KBM-7 (cell line): ENCODE measurements around the gene CHSY1.
"Not testable (repeated sequence)": the region's sequence is repeated elsewhere in the genome, so short reads cannot be mapped to it uniquely, and the experiment has no call there.

ENCODE experiments used
- DNase-seq: peaks from one replicate; pipeline ENCODE4 v3.0.0-alpha.2; 2015
- in situ Hi-C: fragments of 300-500 bp; cut with MboI; formaldehyde crosslinking; loops from 2 replicates; pipeline ENCODE4 v1.14.3; 2020; ENCODE audit warnings: low sequenced_read_pairs, low pct_unique_long_range_greater_than_20kb, mixed read lengths

CHSY1 gene

GRCh38 chr15:101132390-101133180 is 119.3 kb downstream of the CHSY1 start:
- in situ Hi-C loops = no loop called here

GRCh38 chr15:101131489-101132389 is 120.1 kb downstream of the CHSY1 start:
- no peak for DNase-seq
- in situ Hi-C loops = no loop called here

More at GRCh38 chr15:101132390-101133180, 119.3 kb downstream of the CHSY1 start:
- DNase-seq = no peak

GRCh38 chr15:101129851-101130380 is 121.9 kb downstream of the CHSY1 start:
- no peak for DNase-seq
- in situ Hi-C loops = no loop called here

GRCh38 chr15:101128221-101129015 is 123.4 kb downstream of the CHSY1 start:
- in situ Hi-C loops = no loop called here
- DNase-seq = no peak

- in situ Hi-C loops = no loop called here
- DNase-seq = peak; percentile 94
Observed at GRCh38 chr15:101127506-101128076, 124.3 kb downstream of the CHSY1 start.

- in situ Hi-C loops = no loop called here
- DNase-seq = no peak
Observed at GRCh38 chr15:101126618-101127505, 125.0 kb downstream of the CHSY1 start.

- DNase-seq, in situ Hi-C loops: not testable (repeated sequence)
Observed at GRCh38 chr15:101125881-101126428, 125.9 kb downstream of the CHSY1 start.
